HCT116 (cell line): Measurements from ENCODE around the gene DAZAP1. TPM values are rescaled to one million over a fixed set of nuclear protein-coding genes. Genes with fewer than 3 reads are reported as not detected.

Source experiments
- ATAC-seq: fragments of 200-7000 bp; cut with Tn5 transposase; 2 replicates; pipeline ENCODE4 v1.9.1; 2020; ENCODE audit warnings: mild to moderate bottlenecking, moderate library complexity
- BruUV-seq: library from RNA; stranded (reverse); fragments of 400-500 nt; replicated peaks from 2 replicates; lab custom pipeline; 2021; lab: Mats Ljungman, UMichigan
- CTCF ChIA-PET: fragments of 300-600 bp; sonication (Branson Sonifier 250); formaldehyde crosslinking; loops from one replicate; lab custom pipeline; 2021; ENCODE audit warnings: antibody characterized with exemption; lab: Charles Lee
- POLR2A ChIA-PET: fragments of 300-600, 350-600 bp; sonication (Branson Sonifier 250); formaldehyde crosslinking; loops from one replicate; lab custom pipeline; 2021; ENCODE audit warnings: antibody characterized with exemption; lab: Charles Lee
- RAD21 ChIA-PET, 2 experiments: fragments of 300-600 bp; sonication (Branson Sonifier 250); formaldehyde crosslinking; loops; one replicate each; lab custom pipeline; 2023; ENCODE audit warnings: low total read pairs in 2 of 2; ENCODE audit not compliant: uncharacterized antibody in 2 of 2, unreplicated experiment in 2 of 2, low non-redundant PET in 1 of 2; lab: Charles Lee
- DNase-seq: peaks from one replicate; pipeline ENCODE4 v3.0.0-alpha.2; 2010; ENCODE audit warnings: low read depth, low spot score
- H2AFZ ChIP-seq: fragments of 200-600 bp; shearing (Covaris generic), sonication (generic); 2 replicates; pipeline ENCODE4 v1.6.1; 2017; ENCODE audit warnings: low read depth, mixed run types, mixed read lengths, antibody characterized with exemption, low read length; ENCODE audit not compliant: poor library complexity, severe bottlenecking
- H3K27ac ChIP-seq: 2 replicates; pipeline ENCODE4 v1.5.1; 2012; ENCODE audit warnings: low read depth, low read length
- H3K27me3 ChIP-seq: fragments of 200-600 bp; sonication (generic); 2 replicates; pipeline ENCODE4 v1.6.1; 2016; ENCODE audit warnings: mixed run types, low read length, mixed read lengths; ENCODE audit not compliant: insufficient read depth
- H3K36me3 ChIP-seq, 2 experiments: fragments of 200-500 bp in 1 of 2; fragments of 200-600 bp in 1 of 2; sonication (Bioruptor generic) in 1 of 2; sonication (generic) in 1 of 2; 2 replicates each; pipeline versions ENCODE4 v1.5.1 to v1.6.1; 2014 to 2016; ENCODE audit warnings: low read length in 2 of 2, inconsistent platforms in 1 of 2, mixed read lengths in 1 of 2, mixed run types in 1 of 2; ENCODE audit not compliant: insufficient read depth in 2 of 2, control insufficient read depth in 1 of 2
- H3K4me1 ChIP-seq, 2 experiments: fragments of 200-600 bp in 1 of 2; sonication (generic) in 1 of 2; 2 replicates each; pipeline versions ENCODE4 v1.5.1 to v1.6.1; 2012 to 2017; ENCODE audit warnings: low read length in 2 of 2, inconsistent platforms in 1 of 2, mild to moderate bottlenecking in 1 of 2, mixed read lengths in 1 of 2, mixed run types in 1 of 2, moderate library complexity in 1 of 2; ENCODE audit not compliant: insufficient read depth in 2 of 2, control insufficient read depth in 1 of 2
- H3K4me2 ChIP-seq: fragments of 200-600 bp; sonication (generic); 2 replicates; pipeline ENCODE4 v1.6.1; 2017; ENCODE audit warnings: mixed run types, low read length, mixed read lengths
- H3K4me3 ChIP-seq, 2 experiments: fragments of 200-600 bp in 1 of 2; sonication (generic) in 1 of 2; replicated peaks in 1 of 2; 2 replicates each; pipeline ENCODE4 v1.5.1; 2011 to 2016; ENCODE audit warnings: low read length in 2 of 2, control low read depth in 1 of 2, low read depth in 1 of 2, mild to moderate bottlenecking in 1 of 2, mixed read lengths in 1 of 2, mixed run types in 1 of 2
- H3K79me2 ChIP-seq: fragments of 200-600 bp; sonication (generic); 2 replicates; pipeline ENCODE4 v1.6.1; 2017; ENCODE audit warnings: mild to moderate bottlenecking, mixed run types, low read length, moderate library complexity, mixed read lengths; ENCODE audit not compliant: insufficient read depth
- H3K9ac ChIP-seq: fragments of 200-600 bp; sonication (generic); 2 replicates; pipeline ENCODE4 v1.6.1; 2016; ENCODE audit warnings: low read length, mixed read lengths
- H3K9me2 ChIP-seq: fragments of 200-600 bp; sonication (generic), shearing (Covaris generic); 2 replicates; pipeline ENCODE4 v1.6.1; 2017; ENCODE audit warnings: mixed run types, mild to moderate bottlenecking, moderate library complexity; ENCODE audit not compliant: insufficient read depth
- H3K9me3 ChIP-seq, 2 experiments: fragments of 200-500 bp in 1 of 2; fragments of 200-600 bp in 1 of 2; sonication (Bioruptor generic) in 1 of 2; sonication (generic) in 1 of 2; 2 replicates each; pipeline ENCODE4 v1.6.1; 2014 to 2017; ENCODE audit warnings: low read length in 2 of 2, mixed read lengths in 2 of 2, inconsistent platforms in 1 of 2, low read depth in 1 of 2, mild to moderate bottlenecking in 1 of 2, mixed run types in 1 of 2, moderate library complexity in 1 of 2; ENCODE audit not compliant: control insufficient read depth in 1 of 2, insufficient read depth in 1 of 2
- H4K20me1 ChIP-seq: fragments of 200-600 bp; sonication (generic), shearing (Covaris generic); 2 replicates; pipeline ENCODE4 v1.6.1; 2017; ENCODE audit warnings: mixed run types, mild to moderate bottlenecking, moderate library complexity; ENCODE audit not compliant: insufficient read depth
- ATF3 ChIP-seq: IDR thresholded peaks from 2 replicates; pipeline ENCODE4 v1.6.1; 2012
- REST ChIP-seq: IDR thresholded peaks from 2 replicates; pipeline ENCODE4 v1.6.1; 2012; ENCODE audit warnings: low read depth
- SRF ChIP-seq: IDR thresholded peaks from 2 replicates; pipeline ENCODE4 v1.6.1; 2012; ENCODE audit warnings: low read depth
- YY1 ChIP-seq: IDR thresholded peaks from 2 replicates; pipeline ENCODE4 v1.6.1; 2011; ENCODE audit warnings: low read length, low read depth, moderate library complexity, mild to moderate bottlenecking; ENCODE audit not compliant: insufficient replicate concordance; ENCODE audit errors: extremely low read depth
- intact Hi-C: fragments of 100-400 bp; cut with micrococcal nuclease; formaldehyde crosslinking; loops from 2 replicates; pipeline ENCODE4 v1.10.0; 2022
- total RNA-seq: library from RNA; stranded (reverse); gene quantifications from one replicate; pipeline ENCODE4 v1.2.1, GENCODE V29; 2021; ENCODE audit not compliant: unreplicated experiment
- TF ChIP-seq, protein P1 (sequence below), 3 experiments: fragments of 200-600 bp in 1 of 3; sonication (generic) in 1 of 3; IDR thresholded peaks in 2 of 3; conservative IDR thresholded peaks in 1 of 3; 2 replicates each; pipeline ENCODE4 v1.5.1; 2012 to 2017; ENCODE audit warnings: low read depth in 2 of 3, low read length in 2 of 3, antibody characterized with exemption in 1 of 3, borderline replicate concordance in 1 of 3, control low read depth in 1 of 3, mild to moderate bottlenecking in 1 of 3, mixed read lengths in 1 of 3, mixed run types in 1 of 3, moderate library complexity in 1 of 3; ENCODE audit not compliant: insufficient read depth in 1 of 3

DAZAP1 gene
- total RNA-seq, 1 experiment from 2014 or later: 191 TPM

DNA sequence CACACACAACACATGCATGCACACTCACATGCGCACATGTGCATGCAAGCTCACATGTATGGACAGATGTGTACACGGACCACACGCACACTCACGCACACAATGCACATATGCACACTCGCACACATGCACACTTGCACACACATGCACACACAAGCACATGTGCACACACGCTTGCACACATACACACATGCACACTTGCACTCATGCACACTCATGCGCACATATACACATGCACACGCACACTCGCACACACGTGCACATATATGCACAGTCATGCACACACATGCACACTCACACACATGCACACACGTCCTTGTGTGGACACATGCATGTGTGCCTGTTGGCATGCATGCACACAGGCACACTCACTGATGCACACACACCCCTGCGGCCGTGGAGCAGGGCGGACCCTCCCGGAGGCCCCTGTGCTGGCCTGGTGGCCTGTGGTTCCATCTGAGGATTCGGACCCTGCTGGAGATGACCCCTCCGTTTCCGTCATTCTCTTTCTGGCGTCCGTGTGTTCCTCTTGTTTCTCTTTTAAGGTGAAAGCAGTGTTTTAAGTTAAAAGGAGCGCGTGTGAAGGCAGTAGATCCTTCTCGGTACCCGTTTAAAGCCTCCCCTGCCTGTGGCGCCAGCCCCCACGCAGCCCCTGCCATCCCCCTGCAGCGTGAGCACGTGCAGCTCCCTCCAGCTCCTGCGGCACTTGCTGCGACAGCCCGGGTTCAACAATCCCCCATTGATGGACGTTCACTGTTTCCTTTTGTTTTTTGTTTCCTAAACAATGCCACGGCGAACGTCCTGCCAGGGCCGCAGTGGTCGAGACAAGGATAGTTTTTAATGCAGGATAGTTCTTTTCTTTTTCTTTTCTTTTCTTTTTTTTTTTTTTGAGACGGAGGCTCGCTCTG, 18.1 kb upstream of the DAZAP1 start (continued):
- TF ChIP-seq REST: no peak
- TF ChIP-seq, all 23 proteins: peak for 0

DNA sequence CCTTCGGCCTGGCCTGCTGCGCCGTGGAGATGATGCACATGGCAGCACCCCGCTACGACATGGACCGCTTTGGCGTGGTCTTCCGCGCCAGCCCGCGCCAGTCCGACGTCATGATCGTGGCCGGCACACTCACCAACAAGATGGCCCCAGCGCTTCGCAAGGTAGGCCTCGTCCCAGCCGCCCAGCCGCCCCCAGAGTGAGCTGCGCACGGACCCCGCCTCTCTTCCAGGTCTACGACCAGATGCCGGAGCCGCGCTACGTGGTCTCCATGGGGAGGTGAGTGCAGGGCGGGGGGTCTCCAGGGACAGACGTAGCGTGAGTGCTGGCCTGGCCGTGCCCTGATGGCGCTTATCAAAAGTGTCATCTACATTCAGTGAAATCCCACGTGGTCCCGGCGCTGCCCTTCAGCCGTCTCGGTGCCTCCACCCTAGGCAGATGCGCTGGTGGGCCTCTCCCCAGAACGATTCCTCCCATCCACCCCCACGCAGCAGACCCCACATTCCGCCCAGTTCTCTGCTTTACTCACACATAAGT, 16.4 kb upstream of the DAZAP1 start:
- no peaks in the 10 kb centered on the region for H3K9me3 ChIP-seq
- H3K27me3 ChIP-seq: no peaks in the 10 kb centered on the region
- TF ChIP-seq YY1 (no peak), SRF (no peak), ATF3 (no peak)
- TF ChIP-seq, protein P1, sequence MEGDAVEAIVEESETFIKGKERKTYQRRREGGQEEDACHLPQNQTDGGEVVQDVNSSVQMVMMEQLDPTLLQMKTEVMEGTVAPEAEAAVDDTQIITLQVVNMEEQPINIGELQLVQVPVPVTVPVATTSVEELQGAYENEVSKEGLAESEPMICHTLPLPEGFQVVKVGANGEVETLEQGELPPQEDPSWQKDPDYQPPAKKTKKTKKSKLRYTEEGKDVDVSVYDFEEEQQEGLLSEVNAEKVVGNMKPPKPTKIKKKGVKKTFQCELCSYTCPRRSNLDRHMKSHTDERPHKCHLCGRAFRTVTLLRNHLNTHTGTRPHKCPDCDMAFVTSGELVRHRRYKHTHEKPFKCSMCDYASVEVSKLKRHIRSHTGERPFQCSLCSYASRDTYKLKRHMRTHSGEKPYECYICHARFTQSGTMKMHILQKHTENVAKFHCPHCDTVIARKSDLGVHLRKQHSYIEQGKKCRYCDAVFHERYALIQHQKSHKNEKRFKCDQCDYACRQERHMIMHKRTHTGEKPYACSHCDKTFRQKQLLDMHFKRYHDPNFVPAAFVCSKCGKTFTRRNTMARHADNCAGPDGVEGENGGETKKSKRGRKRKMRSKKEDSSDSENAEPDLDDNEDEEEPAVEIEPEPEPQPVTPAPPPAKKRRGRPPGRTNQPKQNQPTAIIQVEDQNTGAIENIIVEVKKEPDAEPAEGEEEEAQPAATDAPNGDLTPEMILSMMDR (IDR thresholded peaks at IDR 0.05 in 2 of 3, conservative IDR thresholded peaks at IDR 0.05 in 1 of 3; ENCODE audit: borderline replicate concordance in 1 of 3, insufficient read depth in 1 of 3, low read depth in 2 of 3, low read length in 2 of 3): no peak
- no peak overlapping the region for H3K27ac ChIP-seq
- ChIA-PET POLR2A (interaction anchor here (0.7 kb wide), 1 partner anchor 8 kb away, joined by 3 read pairs; the partner anchor contains the start of gene NDUFS7), CTCF (no interaction called here), RAD21 (no interaction called here)
- no peaks in the 10 kb centered on the region for H4K20me1 ChIP-seq
- ATAC-seq (no peak), DNase-seq (no peak)
- no peak overlapping the region for H2AFZ ChIP-seq
- H3K36me3 ChIP-seq: peaks cover 2 to 14% of the 10 kb centered on the region in 2 experiments; a peak in 2 of 4 replicates
- intact Hi-C loops: no loop called here
- H3K4me1 ChIP-seq: peaks cover 2 to 3% of the 10 kb centered on the region in 2 experiments; a peak in 2 of 4 replicates
- H3K4me3 ChIP-seq: no peak overlapping the region
- no peaks in the 10 kb centered on the region; the same call in 1 of the 2 replicates for H3K79me2 ChIP-seq
- H3K4me2 ChIP-seq: no peak overlapping the region
- no peaks in the 10 kb centered on the region for H3K9me2 ChIP-seq
- no peak overlapping the region for H3K9ac ChIP-seq
- BruUV-seq: no TSS peak
